Mucosa of stomach (tissue), 1 donor: ENCODE data around the gene LUC7L.
"Not testable (repeated sequence)": the region's sequence is repeated elsewhere in the genome, so short reads cannot be mapped to it uniquely, and the experiment has no call there.

Experiments
- H3K27me3 ChIP-seq: one replicate; pipeline ENCODE4 v1.7.0; 2013; ENCODE audit warnings: mild to moderate bottlenecking, low read length; ENCODE audit not compliant: control insufficient read depth, insufficient read depth
- H3K36me3 ChIP-seq: one replicate; pipeline ENCODE4 v1.7.0; 2013; ENCODE audit warnings: low read length; ENCODE audit not compliant: control insufficient read depth, insufficient read depth
- H3K4me1 ChIP-seq: one replicate; pipeline ENCODE4 v1.7.0; 2013; ENCODE audit warnings: mild to moderate bottlenecking, low read length; ENCODE audit not compliant: control insufficient read depth, insufficient read depth
- H3K4me3 ChIP-seq: one replicate; pipeline ENCODE4 v1.7.0; 2013; ENCODE audit warnings: low read length
- H3K9ac ChIP-seq: one replicate; pipeline ENCODE4 v1.7.0; 2013; ENCODE audit warnings: mild to moderate bottlenecking, low read length, moderate library complexity
- H3K9me3 ChIP-seq: one replicate; pipeline ENCODE4 v1.7.0; 2013; ENCODE audit warnings: mild to moderate bottlenecking, low read length, moderate library complexity; ENCODE audit not compliant: control insufficient read depth
- donor health status: Pancreatic carcinoma.

Gene LUC7L

GRCh38 chr16:180681-181564, 48.3 kb downstream of the LUC7L start:
- Histone ChIP-seq H3K9me3 (no peaks in the 10 kb centered on the region), H3K27me3 (peaks cover 43% of the 10 kb centered on the region), H3K4me1 (peaks cover 22% of the 10 kb centered on the region), H3K4me3 (no peak overlapping the region), H3K9ac (no peak overlapping the region), H3K36me3 (no peaks in the 10 kb centered on the region)

GRCh38 chr16:180101-180675, 49.1 kb downstream of the LUC7L start, which contains the start of gene HBQ1:
HBQ1 (plus strand) TSS chr16:180459; CDS start chr16:180487, 28 bp downstream.
- Histone ChIP-seq H3K36me3 (no peaks in the 10 kb centered on the region), H3K4me1 (peaks cover 22% of the 10 kb centered on the region), H3K27me3 (peaks cover 49% of the 10 kb centered on the region), H3K4me3 (no peak within 1 kb of the TSS), H3K9me3 (no peaks in the 10 kb centered on the region), H3K9ac (no peak within 1 kb of the TSS)

- Histone ChIP-seq H3K4me3 (no peak overlapping the region), H3K9ac (no peak overlapping the region), H3K27me3 (peaks cover 56% of the 10 kb centered on the region), H3K9me3 (no peaks in the 10 kb centered on the region), H3K4me1 (peaks cover 22% of the 10 kb centered on the region), H3K36me3 (no peaks in the 10 kb centered on the region)
Observed at GRCh38 chr16:179211-180092, 49.8 kb downstream of the LUC7L start.

GRCh38 chr16:178668-179015, 50.6 kb downstream of the LUC7L start:
- no peaks in the 10 kb centered on the region for H3K9me3 ChIP-seq
- peaks cover 62% of the 10 kb centered on the region for H3K27me3 ChIP-seq
- no peak overlapping the region for H3K9ac ChIP-seq
- H3K4me1 ChIP-seq = peaks cover 22% of the 10 kb centered on the region
- H3K4me3 ChIP-seq = no peak overlapping the region
- H3K36me3 ChIP-seq = no peaks in the 10 kb centered on the region

- peaks cover 22% of the 10 kb centered on the region for H3K4me1 ChIP-seq
- no peaks in the 10 kb centered on the region for H3K36me3 ChIP-seq
- no peaks in the 10 kb centered on the region for H3K9me3 ChIP-seq
- no peak overlapping the region for H3K9ac ChIP-seq
- peaks cover 65% of the 10 kb centered on the region for H3K27me3 ChIP-seq
- no peak overlapping the region for H3K4me3 ChIP-seq
Observed at GRCh38 chr16:177981-178667, 51.1 kb downstream of the LUC7L start.

- H3K9me3 ChIP-seq = no peaks in the 10 kb centered on the region
- H3K9ac ChIP-seq = no peak overlapping the region
- no peaks in the 10 kb centered on the region for H3K36me3 ChIP-seq
- peaks cover 22% of the 10 kb centered on the region for H3K4me1 ChIP-seq
- H3K27me3 ChIP-seq = peaks cover 65% of the 10 kb centered on the region
- no peak overlapping the region for H3K4me3 ChIP-seq
Observed at GRCh38 chr16:177394-177822, 51.8 kb downstream of the LUC7L start.

GRCh38 chr16:176477-177382, 52.5 kb downstream of the LUC7L start, which contains the start of gene HBA1:
HBA1 (plus strand) TSS chr16:176680; CDS start chr16:176717, 37 bp downstream.
- H3K27me3 ChIP-seq = peaks cover 68% of the 10 kb centered on the region
- not testable (repeated sequence) for H3K4me3 ChIP-seq, H3K9ac ChIP-seq, H3K36me3 ChIP-seq, H3K9me3 ChIP-seq
- peaks cover 21% of the 10 kb centered on the region for H3K4me1 ChIP-seq

GRCh38 chr16:176006-176405, 53.2 kb downstream of the LUC7L start:
- H3K9me3 ChIP-seq, H3K9ac ChIP-seq, H3K36me3 ChIP-seq, H3K4me3 ChIP-seq: not testable (repeated sequence)
- Histone ChIP-seq H3K27me3 (peaks cover 68% of the 10 kb centered on the region), H3K4me1 (peaks cover 14% of the 10 kb centered on the region)

- Histone ChIP-seq H3K4me1 (peaks cover 8% of the 10 kb centered on the region), H3K9me3 (no peaks in the 10 kb centered on the region), H3K9ac (no peak overlapping the region), H3K4me3 (no peak overlapping the region), H3K36me3 (no peaks in the 10 kb centered on the region), H3K27me3 (peaks cover 61% of the 10 kb centered on the region)
Observed at GRCh38 chr16:175011-175949, 54.0 kb downstream of the LUC7L start.
